GM12875 (cell line): ENCODE measurements around the gene TCFL5.

ENCODE experiments used
- H3K4me3 ChIP-seq: one replicate; pipeline ENCODE4 v1.5.1; 2011; ENCODE audit warnings: low read depth, low read length, control low read depth
- CTCF ChIP-seq: IDR thresholded peaks from 2 replicates; pipeline ENCODE4 v1.5.1; 2011; ENCODE audit warnings: low read depth, mild to moderate bottlenecking, control low read depth, inconsistent platforms, low read length, moderate library complexity, borderline replicate concordance; ENCODE audit not compliant: insufficient read depth

The TCFL5 gene

GRCh38 chr20:62808211-62808865 is 53.3 kb downstream of the TCFL5 start:
- no peak overlapping the region for H3K4me3 ChIP-seq
- peak; percentile 85 for TF ChIP-seq CTCF

GRCh38 chr20:62807444-62808210 is 54.0 kb downstream of the TCFL5 start:
- no peak overlapping the region for H3K4me3 ChIP-seq
- TF ChIP-seq CTCF, result no peak

GRCh38 chr20:62806383-62807050 is 55.1 kb downstream of the TCFL5 start:
- no peak for TF ChIP-seq CTCF
- H3K4me3 ChIP-seq, result no peak overlapping the region

GRCh38 chr20:62805711-62806382 is 55.8 kb downstream of the TCFL5 start:
- TF ChIP-seq CTCF, result no peak
- peak overlapping the region; percentile 69 for H3K4me3 ChIP-seq

GRCh38 chr20:62805155-62805710 is 56.4 kb downstream of the TCFL5 start:
- TF ChIP-seq CTCF, result no peak
- peak overlapping the region; percentile 69 for H3K4me3 ChIP-seq

GRCh38 chr20:62804627-62805154 is 56.9 kb downstream of the TCFL5 start, which contains the start of gene OGFR:
TSS of gene OGFR (plus strand) at chr20:62804835. CDS start at chr20:62804860, 25 bp downstream.
- H3K4me3 ChIP-seq, result peak within 1 kb of the TSS; percentile 69
- no peak for TF ChIP-seq CTCF
